GM21786 (cell line): ENCODE measurements around the gene FARS2.
"Not testable (repeated sequence)": the region's sequence is repeated elsewhere in the genome, so short reads cannot be mapped to it uniquely, and the experiment has no call there.

ENCODE experiments used
- ATAC-seq: cut with Tn5 transposase; IDR thresholded peaks from one replicate; pipeline ENCODE4 v1.9.1; 2021; ENCODE audit not compliant: unreplicated experiment

FARS2 gene

DNA sequence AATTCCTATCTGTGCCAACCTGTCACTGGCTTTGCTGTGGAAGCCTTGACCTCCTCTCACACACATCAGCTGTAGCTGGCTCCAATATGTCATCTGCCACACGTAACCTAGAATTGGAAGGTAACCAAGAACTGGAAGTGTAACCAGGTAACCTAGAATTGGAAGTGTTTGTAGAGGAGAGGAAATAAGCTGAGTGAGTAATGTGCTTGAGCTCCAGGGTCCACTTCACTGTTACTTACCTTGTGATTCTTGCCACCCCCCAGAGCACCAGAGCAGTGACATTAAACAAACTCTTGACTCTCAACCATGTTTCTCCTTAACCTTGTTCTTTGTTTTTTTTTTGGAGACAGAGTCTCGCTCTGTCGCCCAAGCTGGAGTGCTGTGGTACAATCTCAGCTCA lies 394.9 kb downstream of the FARS2 start:
- ATAC-seq = no peak

DNA sequence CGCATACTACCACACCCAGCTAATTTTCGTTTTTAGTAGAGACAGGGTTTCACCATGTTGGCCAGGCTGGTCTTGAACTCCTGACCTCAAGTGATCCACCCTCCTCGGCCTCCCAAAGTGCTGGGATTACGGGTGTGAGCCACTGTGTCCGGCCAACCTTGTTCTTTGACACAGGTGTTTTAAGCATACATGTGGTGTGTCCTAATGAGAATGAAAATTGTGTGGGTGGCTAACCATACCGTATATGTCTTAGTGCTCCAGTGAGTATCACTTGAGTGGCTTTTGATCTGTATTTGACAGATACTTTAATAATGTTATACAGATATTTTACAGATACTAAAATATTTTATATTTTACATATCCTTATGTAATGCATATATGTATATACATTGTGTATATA lies 395.4 kb downstream of the FARS2 start:
- not testable (repeated sequence) for ATAC-seq

DNA sequence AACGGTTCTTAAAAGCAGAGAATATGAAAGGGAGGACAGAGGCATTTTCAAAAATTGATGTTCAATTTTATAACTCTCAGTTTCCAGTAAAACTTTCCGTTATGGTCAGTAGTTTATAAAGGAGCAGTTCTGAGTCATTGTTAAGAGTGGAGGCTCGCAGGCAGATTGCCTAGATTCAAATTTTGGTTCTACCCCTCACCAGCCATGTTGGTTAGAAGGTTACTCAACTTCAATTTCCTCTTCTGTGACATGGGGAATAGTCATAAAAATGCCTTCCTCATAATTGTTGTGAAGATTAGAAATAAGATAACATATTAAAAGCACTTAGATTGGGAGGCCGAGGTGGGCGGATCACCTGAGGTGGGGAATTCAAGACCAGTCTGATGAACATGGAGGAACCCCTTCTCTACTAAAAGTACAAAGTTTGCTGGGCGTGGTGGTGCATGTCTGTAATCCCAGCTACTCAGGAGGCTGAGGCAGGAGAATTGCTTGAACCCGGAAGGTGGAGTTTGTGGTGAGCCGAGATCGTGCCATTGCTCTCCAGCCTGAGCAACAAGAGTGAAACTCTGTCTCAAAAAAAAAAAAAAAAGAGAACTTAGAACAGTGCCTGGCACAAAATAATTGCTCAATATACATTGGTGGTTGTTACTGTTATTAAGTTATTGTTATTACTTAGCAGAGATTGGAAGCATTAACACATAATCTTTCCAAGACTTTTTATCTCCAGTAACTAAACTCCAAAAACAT lies 396.5 kb downstream of the FARS2 start:
- ATAC-seq = no peak

DNA sequence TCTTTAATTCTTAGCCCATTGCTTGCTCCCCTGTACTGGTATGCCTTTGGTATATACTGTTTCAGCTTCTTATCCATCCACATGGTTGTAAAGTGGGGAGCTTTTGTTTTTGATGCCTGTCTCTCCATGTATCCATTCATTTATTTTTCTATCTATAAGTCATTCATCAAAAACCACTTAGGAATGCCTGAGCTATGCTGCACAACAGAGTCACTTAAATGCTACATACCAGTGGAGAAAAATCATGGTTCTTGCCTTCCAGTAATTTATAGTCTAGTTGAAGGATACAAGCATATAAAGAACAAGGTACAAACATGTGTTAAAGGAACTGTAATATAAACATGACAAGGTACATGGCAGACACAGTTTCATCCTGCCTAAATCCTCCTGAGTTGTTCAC lies 398.2 kb downstream of the FARS2 start:
- no peak for ATAC-seq

DNA sequence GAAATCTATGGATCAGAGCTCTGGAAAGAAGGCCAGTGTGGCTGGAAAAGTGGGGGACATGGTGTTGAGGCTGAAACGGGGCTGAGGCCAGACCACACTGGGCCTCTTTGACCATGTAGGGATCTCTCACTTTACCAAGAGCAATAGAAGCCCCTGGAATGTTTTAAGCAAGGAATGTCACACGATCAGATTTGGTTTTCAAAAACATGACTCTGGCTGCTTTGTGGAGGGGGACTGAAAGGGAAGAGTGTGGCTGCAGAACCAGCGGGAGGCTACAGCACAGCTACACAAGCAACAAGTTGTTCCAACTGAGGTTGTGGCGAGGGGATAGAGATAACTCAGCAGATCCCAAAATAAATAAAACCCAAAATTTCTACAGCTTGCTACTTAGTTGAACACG lies 399.5 kb downstream of the FARS2 start:
- ATAC-seq = no peak

DNA sequence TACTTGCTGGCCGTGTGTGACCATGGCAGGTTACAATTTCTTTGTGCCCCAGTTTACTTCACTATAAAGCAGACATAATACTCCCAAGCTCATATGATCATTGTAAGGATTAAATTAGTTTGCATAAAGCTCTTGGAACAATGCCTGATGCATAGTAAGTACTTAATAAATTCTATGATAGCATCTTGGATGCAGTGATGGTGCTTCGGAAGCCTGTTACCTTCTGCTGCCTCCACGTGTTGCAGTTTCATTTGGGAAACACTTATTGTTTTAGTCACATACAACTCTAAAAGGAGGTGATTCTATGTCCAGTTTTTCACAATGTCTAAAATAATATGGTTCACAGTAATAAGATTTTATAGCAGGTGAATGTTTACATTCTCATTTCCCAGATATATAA lies 401.5 kb downstream of the FARS2 start:
- no peak for ATAC-seq

DNA sequence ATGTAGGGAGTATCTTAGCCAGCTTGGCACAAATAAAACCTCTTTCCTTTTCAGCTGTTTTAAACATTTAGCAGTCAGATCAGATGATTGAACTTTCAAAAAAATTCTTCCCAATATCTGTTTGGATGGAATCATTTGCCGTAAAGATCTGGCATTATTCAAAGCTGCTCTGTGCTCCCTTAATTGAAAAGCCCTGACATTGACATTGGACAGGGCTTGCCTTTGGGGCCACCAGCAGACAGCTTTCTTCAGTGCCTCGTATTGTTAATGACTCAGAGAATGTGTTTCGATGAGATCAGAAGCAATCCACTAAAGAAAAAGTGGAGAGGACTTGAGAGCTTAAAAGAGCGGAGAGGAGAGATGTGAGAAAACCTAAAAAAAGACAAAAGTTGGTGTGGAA lies 401.9 kb downstream of the FARS2 start:
- ATAC-seq = no peak

DNA sequence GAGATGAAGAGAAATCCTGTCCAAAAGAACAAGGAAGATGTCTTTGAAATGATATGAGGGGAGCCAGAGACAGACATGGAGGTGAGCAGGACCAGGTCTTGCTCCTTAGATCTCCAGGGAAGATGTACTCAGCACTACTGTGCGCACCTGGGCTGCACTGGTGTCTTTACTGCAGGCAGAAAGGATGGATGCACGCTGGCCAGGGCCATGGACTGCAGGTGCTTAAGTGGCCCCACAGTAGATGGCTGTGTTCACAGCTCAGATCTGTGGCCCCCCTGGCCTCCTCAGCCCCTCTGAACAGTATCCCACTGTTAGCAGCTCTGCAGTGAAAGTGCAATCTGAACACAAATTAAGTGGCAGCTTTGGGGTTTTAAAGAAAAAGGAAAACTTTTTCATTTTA lies 402.4 kb downstream of the FARS2 start:
- ATAC-seq = no peak

DNA sequence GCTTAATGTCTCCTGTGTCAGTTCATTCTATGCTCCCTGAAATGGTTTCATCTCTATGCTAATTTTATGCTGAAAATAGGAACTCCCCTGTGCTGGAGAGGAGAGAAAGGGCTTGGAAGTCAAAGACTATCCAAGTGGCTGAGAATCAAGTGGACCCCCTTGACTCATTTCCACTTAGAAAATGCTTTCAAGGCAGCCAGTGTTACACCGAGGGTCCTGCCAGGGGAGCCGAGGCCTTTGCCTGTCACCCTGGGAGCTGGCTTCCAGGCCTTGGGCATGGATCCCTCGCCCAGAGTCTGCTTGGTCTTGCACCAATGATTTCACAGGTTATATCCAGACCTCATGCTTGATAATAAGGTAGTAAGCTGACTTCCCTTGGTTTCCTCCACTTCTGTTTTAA lies 402.8 kb downstream of the FARS2 start:
- ATAC-seq = no peak

DNA sequence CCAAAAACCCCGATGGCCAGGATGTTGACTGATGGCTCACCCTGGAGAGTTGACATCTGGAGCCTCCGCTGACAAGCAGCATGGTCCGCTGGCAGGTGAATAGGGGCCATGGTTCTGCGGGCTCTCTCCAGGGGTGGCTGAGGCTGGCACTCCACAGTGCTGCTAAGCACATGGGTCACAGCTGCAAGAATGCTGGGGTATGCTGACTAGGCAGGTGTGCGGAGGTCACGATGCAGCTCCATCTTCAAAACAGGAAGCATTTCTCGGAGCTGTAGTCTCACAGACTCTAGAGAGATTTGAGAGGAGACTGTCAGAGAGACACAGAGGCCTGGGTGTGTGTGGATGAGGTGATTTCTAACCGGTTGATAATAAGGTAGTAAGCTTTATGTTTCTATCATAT lies 403.9 kb downstream of the FARS2 start:
- ATAC-seq = no peak

DNA sequence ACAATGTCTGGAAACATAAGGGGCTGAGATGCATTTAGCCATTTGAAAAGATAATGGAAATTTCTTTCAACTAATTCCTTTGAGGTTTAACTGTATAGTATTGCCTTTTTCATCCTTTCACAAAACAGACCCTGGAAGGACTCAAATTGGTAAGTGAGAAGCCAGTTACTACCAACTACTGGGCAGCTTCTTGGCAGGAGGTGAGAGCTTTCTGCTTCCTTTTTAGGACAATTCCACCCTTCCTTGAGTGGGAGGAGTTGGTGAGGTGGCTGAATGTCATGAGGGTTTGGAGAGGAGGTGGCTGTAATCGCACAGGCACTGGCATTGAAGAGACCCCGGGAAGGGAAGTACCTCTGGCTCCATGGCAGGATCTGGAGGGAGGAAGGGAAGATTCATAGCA lies 404.4 kb downstream of the FARS2 start:
- ATAC-seq = no peak

DNA sequence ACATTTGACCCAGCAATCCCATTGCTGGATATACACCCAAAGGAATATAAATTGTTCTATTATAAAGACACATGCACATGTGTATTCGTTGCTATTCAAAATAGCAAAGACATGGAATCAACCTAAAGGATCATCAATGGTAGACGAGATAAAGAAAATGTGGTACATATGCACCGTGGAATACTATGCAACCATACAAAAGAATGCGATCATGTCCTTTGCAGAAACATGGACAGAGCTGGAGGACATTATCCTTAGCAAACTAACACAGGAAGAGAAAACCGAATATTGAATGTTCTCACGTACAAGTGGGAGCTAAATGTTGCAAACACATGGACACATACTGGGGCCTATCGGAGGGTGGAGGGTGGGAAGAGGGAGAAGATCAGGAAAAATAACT lies 405.4 kb downstream of the FARS2 start:
- ATAC-seq = no peak

DNA sequence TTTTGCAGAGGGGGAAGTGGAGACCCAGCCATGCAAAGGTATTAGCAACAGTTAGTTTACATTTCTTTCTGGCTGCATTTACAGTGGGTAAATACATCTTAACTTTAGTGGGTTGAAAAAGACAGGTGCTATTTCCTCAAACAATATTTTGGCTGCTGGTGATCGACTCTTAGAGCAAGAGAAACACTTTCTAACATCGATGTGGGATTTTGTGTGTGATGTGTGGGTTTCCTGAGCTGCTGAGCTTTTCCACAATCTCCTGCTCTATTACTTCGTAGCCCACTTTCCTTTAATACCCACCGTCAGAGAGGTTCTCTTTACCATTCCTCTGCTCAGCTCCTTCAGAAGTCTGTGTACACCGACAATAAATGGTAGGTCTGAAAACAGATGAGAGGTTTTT lies 406.4 kb downstream of the FARS2 start:
- ATAC-seq = no peak

DNA sequence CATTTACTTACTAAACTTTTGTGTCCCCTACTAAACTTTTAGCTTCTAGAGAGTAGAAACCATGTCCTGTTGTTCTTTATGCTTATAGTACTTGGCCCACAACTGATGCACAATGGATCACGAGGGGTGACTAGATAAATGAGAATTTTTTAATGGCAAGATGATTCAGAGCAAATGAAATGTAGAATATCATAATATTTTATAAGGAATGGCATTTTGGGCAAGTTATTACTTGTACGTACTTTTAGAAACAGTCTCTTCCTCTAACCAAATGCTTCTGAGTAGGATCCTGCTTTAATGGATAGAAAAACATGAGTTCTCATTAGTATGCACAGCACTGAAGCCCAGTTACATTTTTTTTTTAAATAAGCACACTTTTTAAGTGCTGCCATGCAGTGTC lies 409.1 kb downstream of the FARS2 start:
- no peak for ATAC-seq

DNA sequence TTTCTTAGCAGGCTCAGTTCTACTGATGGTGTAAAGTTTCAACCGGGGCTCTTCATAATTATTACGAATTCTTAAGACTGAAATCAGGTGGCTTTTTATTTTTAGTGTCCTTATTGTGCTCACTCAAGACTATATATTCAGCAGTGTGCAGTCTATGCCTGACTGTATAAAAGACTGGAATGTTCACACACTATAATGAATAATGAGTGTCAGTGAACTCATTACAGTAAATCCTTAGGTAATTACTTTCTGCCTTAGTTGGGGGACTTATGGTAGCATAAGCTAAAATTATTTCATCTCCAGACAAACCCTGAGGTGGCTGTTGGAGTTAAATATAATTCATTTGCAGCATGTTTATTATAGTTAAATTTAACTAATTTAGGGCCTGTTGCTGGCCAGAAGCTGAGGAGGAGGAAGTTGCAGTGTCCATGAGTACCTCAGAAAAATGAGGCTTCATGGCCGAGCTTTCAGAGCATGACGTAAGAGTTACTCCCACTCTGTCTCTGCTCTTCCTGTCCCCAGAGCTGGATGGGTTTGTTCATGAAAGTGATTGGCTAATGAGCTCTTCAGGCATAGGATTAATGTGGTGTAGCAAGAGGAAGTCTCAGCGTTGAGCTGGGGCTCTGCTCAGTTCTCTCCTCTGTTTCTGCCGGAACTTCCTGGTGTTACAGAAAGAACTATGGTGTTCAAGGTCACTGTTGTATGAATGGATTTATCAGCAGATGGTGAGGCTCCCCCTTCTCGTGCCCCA lies 409.7 kb downstream of the FARS2 start:
- ATAC-seq = no peak

DNA sequence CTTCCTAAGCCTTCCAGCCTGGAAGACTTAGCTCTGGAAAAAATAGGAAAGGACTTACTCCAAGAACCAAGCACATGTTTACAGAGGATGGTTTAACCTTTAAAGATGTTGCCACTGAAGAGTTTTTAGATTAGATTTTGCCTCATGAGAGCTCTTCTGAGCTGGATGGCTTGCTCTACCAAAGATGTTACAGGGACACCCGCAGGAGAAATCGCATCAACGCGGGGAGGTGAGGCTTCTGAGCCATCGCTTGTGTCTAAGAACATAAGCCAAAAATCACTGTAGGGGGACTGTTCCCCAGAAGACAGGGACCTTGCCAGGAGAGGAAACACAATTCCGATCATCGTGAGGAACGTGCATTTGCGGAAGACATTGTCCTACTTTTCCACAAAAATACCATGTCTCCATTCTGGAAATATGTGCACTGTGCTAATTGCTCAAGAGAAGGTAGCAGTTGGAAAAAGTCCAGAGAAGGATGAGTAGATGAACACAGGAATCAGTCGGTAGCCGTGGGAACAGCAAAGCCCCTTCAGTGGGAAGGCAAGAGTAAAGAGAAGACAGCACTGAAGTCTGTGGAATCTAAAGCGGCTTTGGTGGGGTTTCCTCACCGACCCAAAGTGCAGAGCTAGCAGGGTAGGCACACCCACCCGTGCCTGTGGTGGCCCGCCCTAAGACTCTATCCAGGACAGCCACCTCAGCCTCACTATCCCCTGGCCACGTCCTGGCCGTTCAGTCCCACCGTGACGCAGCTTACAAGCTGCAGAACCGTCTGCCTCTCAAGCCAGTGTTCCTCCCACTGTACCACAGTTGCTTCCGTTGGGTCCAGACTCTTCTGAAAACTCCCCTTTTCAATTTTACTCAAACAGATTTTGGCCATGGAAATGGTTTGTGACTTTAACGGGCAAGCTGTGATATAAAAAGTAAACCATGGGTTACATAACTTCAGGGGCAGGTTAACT lies 410.6 kb downstream of the FARS2 start:
- ATAC-seq = no peak

DNA sequence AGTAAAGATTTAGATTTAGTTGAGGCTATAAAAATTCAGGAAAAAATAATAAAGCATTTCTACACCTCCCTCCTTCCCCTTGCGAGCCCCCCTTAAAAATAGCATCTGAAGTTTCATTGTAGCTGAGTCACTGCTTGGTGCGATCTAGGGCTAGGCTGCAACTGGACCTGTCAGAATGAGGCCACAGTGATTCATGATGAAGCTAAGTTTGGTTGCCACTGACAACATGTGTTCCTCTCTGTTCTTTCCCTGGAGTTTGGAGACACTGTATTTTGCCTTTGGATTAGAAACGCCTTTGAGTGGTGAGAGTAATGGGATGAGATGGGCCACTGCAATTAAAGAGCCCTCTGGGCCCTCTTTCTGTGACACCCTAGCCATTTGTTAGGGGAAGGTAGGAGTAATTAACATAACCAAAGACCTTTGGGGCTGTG lies 411.3 kb downstream of the FARS2 start:
- no peak for ATAC-seq

DNA sequence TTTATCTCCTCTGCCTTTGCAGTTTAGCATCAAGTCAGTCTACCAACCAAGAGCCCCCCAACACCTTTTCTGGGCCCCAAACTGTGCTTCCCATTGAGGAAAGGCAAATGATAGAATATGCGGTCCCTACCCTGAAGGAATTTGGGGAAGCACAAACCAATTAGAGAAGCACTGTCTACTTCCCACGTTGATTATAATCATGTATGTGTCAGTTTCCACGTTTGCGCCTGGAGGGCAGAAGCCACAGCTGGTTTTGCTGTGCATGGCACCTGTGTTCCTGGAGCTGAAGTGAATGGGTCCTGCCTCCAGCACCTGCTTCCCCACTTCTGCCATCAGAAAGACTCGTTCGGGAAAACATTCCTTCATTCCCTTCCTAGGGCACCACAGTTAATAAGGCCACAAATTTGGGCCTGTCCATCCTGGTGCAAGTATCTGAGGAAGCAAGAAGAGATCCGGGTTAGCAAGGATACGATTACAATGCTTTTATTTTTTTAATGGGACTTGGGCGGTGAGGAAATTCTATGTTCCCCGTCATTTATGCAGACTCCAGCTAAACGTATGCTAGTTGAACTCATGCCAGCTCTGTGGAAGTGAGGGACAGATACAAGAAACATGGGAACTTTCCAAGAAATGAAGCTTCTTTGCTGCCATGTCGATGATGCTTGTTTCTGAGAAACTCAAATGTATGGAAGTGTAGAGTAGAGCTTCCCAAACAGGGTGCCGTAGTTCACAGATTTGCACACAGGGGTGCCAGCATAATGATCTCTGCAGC lies 411.9 kb downstream of the FARS2 start:
- no peak for ATAC-seq

DNA sequence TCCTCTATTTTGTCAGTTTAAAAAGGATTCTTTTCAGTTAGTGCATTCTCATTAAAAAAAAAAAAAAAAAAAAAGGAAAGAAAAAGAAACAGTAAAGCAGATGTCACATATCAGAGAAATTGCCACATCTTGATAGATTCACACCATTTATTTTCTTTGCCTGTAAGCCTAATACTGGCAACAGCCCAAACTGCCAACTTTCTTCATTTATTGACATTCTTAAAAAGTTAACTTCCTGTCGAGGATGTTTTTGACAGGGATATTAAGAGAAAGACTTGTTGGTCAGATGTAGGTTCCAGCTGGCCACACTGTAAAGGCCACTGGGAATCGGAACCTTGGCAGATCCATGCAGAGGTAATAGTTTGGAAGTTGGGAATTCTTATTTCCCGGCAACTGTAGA lies 412.8 kb downstream of the FARS2 start:
- no peak for ATAC-seq

DNA sequence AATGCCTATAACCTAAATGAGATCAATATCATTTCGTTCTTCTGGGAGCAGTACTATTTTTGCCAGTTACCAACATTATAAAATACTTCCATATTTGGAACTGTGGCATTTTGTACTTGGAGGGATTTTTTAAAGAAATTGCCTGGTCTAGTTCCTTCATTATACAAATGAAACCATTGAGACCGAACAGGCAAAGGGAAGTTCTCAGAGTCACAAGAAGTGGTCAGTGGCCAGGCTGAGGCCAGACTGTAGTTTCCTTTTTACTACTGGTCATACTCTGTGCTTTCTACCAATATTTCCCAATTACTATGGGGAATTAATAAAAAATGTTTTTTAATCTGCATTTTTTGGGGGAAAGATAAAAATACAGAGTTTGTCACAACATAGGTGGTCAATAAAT lies 413.4 kb downstream of the FARS2 start:
- no peak for ATAC-seq

DNA sequence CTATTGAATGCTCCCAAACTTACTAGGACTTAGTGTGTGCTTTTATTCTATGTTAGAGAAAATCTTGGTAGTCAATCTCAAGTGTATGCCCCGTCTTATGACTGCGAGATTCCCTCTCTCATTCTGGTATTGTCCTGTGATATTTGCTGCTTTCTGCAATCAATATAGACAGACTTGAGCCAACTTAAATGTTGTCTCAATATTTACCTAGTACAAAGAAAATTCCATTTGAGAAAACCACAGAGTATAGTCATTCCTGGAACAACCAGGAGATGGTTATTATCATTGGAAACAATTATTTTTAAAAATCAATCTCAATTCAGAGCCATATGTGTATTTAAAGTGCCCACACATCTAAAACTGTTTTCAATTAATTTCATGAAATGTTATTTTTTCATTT lies 415.4 kb downstream of the FARS2 start:
- ATAC-seq = no peak
